K562 (cell line): ENCODE data around the gene DTX1. TPM values are rescaled to one million over a fixed set of nuclear protein-coding genes. Genes with fewer than 3 reads are reported as not detected.

ENCODE experiments used
- ATAC-seq: fragments of 200-7000 bp; cut with Tn5 transposase; 3 replicates; pipeline ENCODE4 v1.9.1; 2020; ENCODE audit warnings: moderate library complexity
- BruUV-seq: library from RNA; stranded (reverse); fragments of 400-500 nt; replicated peaks from 2 replicates; lab custom pipeline; 2021; lab: Mats Ljungman, UMichigan
- CTCF ChIA-PET: fragments of 300-600 bp; formaldehyde crosslinking; extraction: SDS; loops from one replicate; lab custom pipeline; 2021; ENCODE audit warnings: low intra/inter-chr PET ratio; lab: Yijun Ruan, JAX
- POLR2A ChIA-PET: fragments of 300-600, 350-650 bp; sonication (Branson Sonifier 250); formaldehyde crosslinking; extraction: SDS; loops from one replicate; lab custom pipeline; 2021; ENCODE audit warnings: antibody characterized with exemption, inconsistent platforms; lab: Yijun Ruan, JAX
- DNase-seq, 4 experiments: peaks; one replicate each; pipeline versions ENCODE4 v3.0.0 to v3.0.0-alpha.2; 2011 to 2018; ENCODE audit warnings: low spot score in 3 of 4, mixed read lengths in 3 of 4; ENCODE audit errors: extremely low read depth in 1 of 4
- FAIRE-seq: peaks from 2 replicates; lab custom pipeline; 2011; peaks lifted over from hg19 to GRCh38; lab: Jason Lieb, UNC
- H2AFZ ChIP-seq: 2 replicates; pipeline ENCODE4 v1.6.0; 2011; ENCODE audit warnings: low read depth, low read length, control low read depth, inconsistent platforms
- H3K27ac ChIP-seq: fragments of 200-600 bp; 3 replicates; pipeline ENCODE4 v1.8.0; 2011; ENCODE audit warnings: low read depth, mild to moderate bottlenecking, control low read depth, inconsistent platforms, low read length, moderate library complexity, mixed read lengths; ENCODE audit errors: extremely low read depth
- H3K27me3 ChIP-seq, 2 experiments: fragments of 300-600 bp in 1 of 2; 2 replicates in 1 of 2; 3 replicates in 1 of 2; pipeline versions ENCODE4 v1.6.0 to v1.8.0; 2011; ENCODE audit warnings: inconsistent platforms in 2 of 2, low read length in 2 of 2, mild to moderate bottlenecking in 1 of 2, mixed read lengths in 1 of 2, moderate library complexity in 1 of 2; ENCODE audit not compliant: control insufficient read depth in 2 of 2, insufficient read depth in 2 of 2
- H3K36me3 ChIP-seq: fragments of 300-600 bp; 3 replicates; pipeline ENCODE4 v1.8.0; 2011; ENCODE audit warnings: mild to moderate bottlenecking, low read length, inconsistent platforms; ENCODE audit not compliant: control insufficient read depth, insufficient read depth
- H3K4me1 ChIP-seq, 2 experiments: fragments of 200-600 bp in 1 of 2; replicated peaks in 1 of 2; 2 replicates in 1 of 2; 3 replicates in 1 of 2; pipeline versions ENCODE4 v1.5.1 to v1.8.0; 2011; ENCODE audit warnings: inconsistent platforms in 2 of 2, low read length in 2 of 2, mild to moderate bottlenecking in 1 of 2, mixed read lengths in 1 of 2, moderate library complexity in 1 of 2; ENCODE audit not compliant: control insufficient read depth in 2 of 2, insufficient read depth in 2 of 2
- H3K4me2 ChIP-seq: 2 replicates; pipeline ENCODE4 v1.6.1; 2011; ENCODE audit warnings: low read length, control low read depth, inconsistent platforms, mixed read lengths; ENCODE audit not compliant: insufficient read depth
- H3K4me3 ChIP-seq: fragments of 200-600 bp; sonication (generic), shearing (Covaris generic); 2 replicates; pipeline ENCODE4 v1.5.1; 2016; ENCODE audit warnings: control low read depth, inconsistent platforms
- H3K79me2 ChIP-seq: fragments of 200-600 bp; 3 replicates; pipeline ENCODE4 v1.8.0; 2011; ENCODE audit warnings: low read length, inconsistent platforms; ENCODE audit not compliant: control insufficient read depth, insufficient read depth
- H3K9ac ChIP-seq, 2 experiments: 2 replicates each; pipeline versions ENCODE4 v1.6.0 to v1.6.1; 2011; ENCODE audit warnings: low read depth in 2 of 2, low read length in 2 of 2, control low read depth in 1 of 2, inconsistent platforms in 1 of 2, mild to moderate bottlenecking in 1 of 2, mixed read lengths in 1 of 2; ENCODE audit not compliant: insufficient read depth in 1 of 2
- H3K9me1 ChIP-seq: one replicate; pipeline ENCODE4 v1.6.0; 2011; ENCODE audit warnings: inconsistent platforms, mild to moderate bottlenecking, low read length, moderate library complexity; ENCODE audit not compliant: control insufficient read depth, insufficient read depth
- H3K9me3 ChIP-seq: replicated peaks from 2 replicates; pipeline ENCODE4 v1.5.1; 2011; ENCODE audit warnings: low read depth, low read length, inconsistent platforms; ENCODE audit not compliant: control insufficient read depth, insufficient read depth
- H4K20me1 ChIP-seq: replicated peaks from 2 replicates; pipeline ENCODE4 v1.6.1; 2011; ENCODE audit warnings: low read length, inconsistent platforms, mixed read lengths; ENCODE audit not compliant: control insufficient read depth, insufficient read depth
- ARID1B ChIP-seq: fragments of 450-650 bp; IDR thresholded peaks from 2 replicates; pipeline ENCODE4 v1.6.1; 2016; ENCODE audit warnings: antibody characterized with exemption, mild to moderate bottlenecking, inconsistent platforms
- ATF3 ChIP-seq, 2 experiments: fragments of 450-650 bp in 1 of 2; sonication (generic) in 1 of 2; formaldehyde crosslinking in 1 of 2; IDR thresholded peaks in 1 of 2; conservative IDR thresholded peaks in 1 of 2; 2 replicates each; pipeline versions ENCODE4 v1.6.1 to v1.8.1; 2016 to 2023; ENCODE audit warnings: mild to moderate bottlenecking in 2 of 2, moderate library complexity in 2 of 2, inconsistent platforms in 1 of 2, missing genetic modification reagents in 1 of 2
- CEBPB ChIP-seq: fragments of 450-650 bp; IDR thresholded peaks from 2 replicates; pipeline ENCODE4 v1.6.1; 2016; ENCODE audit warnings: missing genetic modification characterization, missing compliant biosample characterization
- CEBPG ChIP-seq, 3 experiments: fragments of 200-800 bp in 1 of 3; sonication (Bioruptor generic) in 1 of 3; sonication (generic) in 1 of 3; formaldehyde crosslinking in 1 of 3; IDR thresholded peaks in 2 of 3; conservative IDR thresholded peaks in 1 of 3; 2 replicates each; pipeline versions ENCODE4 v1.6.1 to v1.8.0; 2016 to 2022; ENCODE audit warnings: missing compliant biosample characterization in 2 of 3, missing genetic modification characterization in 2 of 3, mild to moderate bottlenecking in 1 of 3, missing genetic modification reagents in 1 of 3
- E2F1 ChIP-seq: sonication (generic); formaldehyde crosslinking; IDR thresholded peaks from 2 replicates; pipeline ENCODE4 v1.8.1; 2023; ENCODE audit warnings: mild to moderate bottlenecking, missing genetic modification reagents, moderate library complexity
- KAT8 ChIP-seq: fragments of 450-650 bp; IDR thresholded peaks from 2 replicates; pipeline ENCODE4 v1.6.1; 2016; ENCODE audit warnings: low read depth, mild to moderate bottlenecking
- L3MBTL2 ChIP-seq: fragments of 450-650 bp; IDR thresholded peaks from 2 replicates; pipeline ENCODE4 v1.6.1; 2016; ENCODE audit warnings: mild to moderate bottlenecking, moderate library complexity
- NCOA4 ChIP-seq: fragments of 450-650 bp; IDR thresholded peaks from 2 replicates; pipeline ENCODE4 v1.6.1; 2018; ENCODE audit warnings: mild to moderate bottlenecking; ENCODE audit not compliant: partially characterized antibody
- NCOR1 ChIP-seq: fragments of 450-650 bp; IDR thresholded peaks from 2 replicates; pipeline ENCODE4 v1.6.1; 2016; ENCODE audit warnings: mild to moderate bottlenecking, moderate library complexity
- PHF20 ChIP-seq: fragments of 450-650 bp; IDR thresholded peaks from 2 replicates; pipeline ENCODE4 v1.6.1; 2018; ENCODE audit not compliant: partially characterized antibody
- RFX7 ChIP-seq: fragments of 250-450 bp; sonication (Bioruptor Pico); IDR thresholded peaks from 2 replicates; pipeline ENCODE4 v1.5.1; 2021; ENCODE audit warnings: mild to moderate bottlenecking
- SOX6 ChIP-seq: fragments of 450-650 bp; IDR thresholded peaks from 2 replicates; pipeline ENCODE4 v1.6.1; 2014; ENCODE audit warnings: mild to moderate bottlenecking
- ZBTB2 ChIP-seq: fragments of 450-650 bp; IDR thresholded peaks from 2 replicates; pipeline ENCODE4 v1.6.1; 2016; ENCODE audit warnings: antibody characterized with exemption
- ZNF184 ChIP-seq: sonication (generic); formaldehyde crosslinking; IDR thresholded peaks from 2 replicates; pipeline ENCODE4 v1.5.0; 2020; ENCODE audit warnings: missing genetic modification reagents
- ZNF197 ChIP-seq: fragments of 200-800 bp; sonication (Bioruptor generic); IDR thresholded peaks from 2 replicates; pipeline ENCODE4 v1.6.1; 2016; ENCODE audit warnings: low read depth, missing genetic modification characterization, missing compliant biosample characterization
- ZZZ3 ChIP-seq: fragments of 450-650 bp; IDR thresholded peaks from 2 replicates; pipeline ENCODE4 v1.6.1; 2016; ENCODE audit warnings: antibody characterized with exemption, mild to moderate bottlenecking, moderate library complexity
- WGBS: fragments of 100-300 bp; shearing (Covaris generic); methylation state at CpG from one replicate; pipeline ENCODE4 v1.1.6; 2016; ENCODE audit warnings: low coverage, mixed read lengths; ENCODE audit not compliant: insufficient coverage; ENCODE audit errors: missing lambda C conversion rate; 5-methylcytosine and 5-hydroxymethylcytosine counted together
- in situ Hi-C: fragments of 300-500 bp; cut with MboI; formaldehyde crosslinking; loops from 4 replicates; pipeline ENCODE4 v1.15.0; 2018; ENCODE audit warnings: inconsistent platforms, mixed read lengths
- intact Hi-C: fragments of 100-400 bp; cut with micrococcal nuclease; formaldehyde crosslinking; loops from 2 replicates; pipeline ENCODE4 v1.14.2; 2022
- polyA plus RNA-seq, 8 experiments: library from polyadenylated mRNA; depleted of rRNA in 4 of 8; stranded (reverse) in 5 of 8; unstranded in 3 of 8; fragments of >200 nt; fragmentation: Nextera tagmentation in 2 of 8; fragmentation: Illumina TruSeq in 1 of 8; extraction: Ambion mirVana in 2 of 8; extraction: Trizol in 1 of 8; gene quantifications; 2 replicates each; pipeline versions ENCODE4 v1.2.1 to v1.2.3, GENCODE V29; 2011 to 2014; ENCODE audit warnings: inconsistent platforms in 1 of 8, missing spikeins in 1 of 8
- total RNA-seq, 7 experiments: library from RNA; depleted of rRNA in 6 of 7; stranded (reverse); fragments of >200 nt in 6 of 7; fragmentation: Illumina TruSeq in 2 of 7; extraction: Trizol in 2 of 7; gene quantifications; 2 replicates each; pipeline versions ENCODE4 v1.2.1 to v1.2.3, GENCODE V29; 2011 to 2021; ENCODE audit warnings: low replicate concordance in 1 of 7
- TF ChIP-seq, protein P1 (sequence below), 3 experiments: fragments of 200-800 bp in 1 of 3; sonication (Bioruptor generic) in 1 of 3; sonication (generic) in 1 of 3; formaldehyde crosslinking in 1 of 3; IDR thresholded peaks; 2 replicates each; pipeline versions ENCODE4 v1.6.1 to v1.8.0; 2016 to 2022; ENCODE audit warnings: mild to moderate bottlenecking in 2 of 3, missing compliant biosample characterization in 2 of 3, missing genetic modification characterization in 2 of 3, missing genetic modification reagents in 1 of 3

The DTX1 gene
- total and polyA plus RNA-seq, 9 of the 15 experiments (the other 6 are each of a cell fraction or from before 2014, with no cell fraction given): not detected

GRCh38 chr12:113145720-113146551, 89.4 kb downstream of the DTX1 start:
- ATAC-seq (no peak; the same call in 2 of the 3 replicates), DNase-seq (no peak), FAIRE-seq (no peak)
- Histone ChIP-seq H3K4me1 (peaks cover 0 to 10% of the 10 kb centered on the region in 2 experiments; a peak in 3 of 5 replicates), H3K9me3 (no peaks in the 10 kb centered on the region), H3K4me2 (no peak overlapping the region), H3K36me3 (no peaks in the 10 kb centered on the region), H3K27me3 (peaks cover 10 to 14% of the 10 kb centered on the region in 2 experiments; a peak in 4 of 5 replicates), H3K4me3 (no peak overlapping the region), H3K79me2 (no peaks in the 10 kb centered on the region), H3K9ac (no peak overlapping the region), H2AFZ (no peak overlapping the region), H3K27ac (no peak overlapping the region), H3K9me1 (peaks cover 3% of the 10 kb centered on the region), H4K20me1 (no peaks in the 10 kb centered on the region)
- intact Hi-C loops (no loop called here), in situ Hi-C loops (no loop called here)
- BruUV-seq: no TSS peak
- POLR2A ChIA-PET: interaction anchor here (0.7 kb wide), 1 partner anchor 21 kb away, joined by 3 read pairs; no protein-coding TSS in a partner anchor
- WGBS: 14% methylated on average over 12 of the region's 12 CpGs
- CTCF ChIA-PET: no interaction called here
- no peak for TF ChIP-seq KAT8
- peak; percentile 62 for TF ChIP-seq CEBPB (tag)
- TF ChIP-seq PHF20: no peak
- no peak for TF ChIP-seq RFX7 (CRISPR knock-in tag)
- TF ChIP-seq ARID1B: no peak
- TF ChIP-seq ZNF197: no peak
- no peak for TF ChIP-seq E2F1 (CRISPR knock-in tag)
- TF ChIP-seq CEBPG (CRISPR knock-in tag; IDR thresholded peaks at IDR 0.05): peak; percentile 79
- peak; percentile 22 to 90; a peak in 2 of 4 replicates for TF ChIP-seq CEBPG (tag; conservative IDR thresholded peaks at IDR 0.05 in 1 of 2, IDR thresholded peaks at IDR 0.05 in 1 of 2)
- no peak for TF ChIP-seq NCOA4
- no peak for TF ChIP-seq ZZZ3
- TF ChIP-seq, protein P1, sequence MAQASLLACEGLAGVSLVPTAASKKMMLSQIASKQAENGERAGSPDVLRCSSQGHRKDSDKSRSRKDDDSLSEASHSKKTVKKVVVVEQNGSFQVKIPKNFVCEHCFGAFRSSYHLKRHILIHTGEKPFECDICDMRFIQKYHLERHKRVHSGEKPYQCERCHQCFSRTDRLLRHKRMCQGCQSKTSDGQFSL (CRISPR knock-in tag; IDR thresholded peaks at IDR 0.05): no peak
- TF ChIP-seq, protein P1 (tag; IDR thresholded peaks at IDR 0.05): no peak
- TF ChIP-seq L3MBTL2: no peak
- TF ChIP-seq ZNF184 (CRISPR knock-in tag): no peak
- TF ChIP-seq NCOR1: no peak
- TF ChIP-seq ATF3 (IDR thresholded peaks at IDR 0.05): peak; percentile 77
- no peak for TF ChIP-seq ATF3 (CRISPR knock-in tag; conservative IDR thresholded peaks at IDR 0.05)
- no peak for TF ChIP-seq SOX6
- TF ChIP-seq ZBTB2: no peak
